PC-3 (cell line): ENCODE data around the gene ANTKMT.

ENCODE experiments used
- CTCF ChIP-seq: fragments of 300-600 bp; sonication (generic); conservative IDR thresholded peaks from 2 replicates; pipeline ENCODE4 v1.5.1; 2017; ENCODE audit warnings: antibody characterized with exemption, low read depth, mild to moderate bottlenecking, low read length
- EZH2 ChIP-seq: fragments of 300-600 bp; sonication (generic); IDR thresholded peaks from one replicate; pipeline ENCODE4 v1.6.1; 2017; ENCODE audit warnings: antibody characterized with exemption, mild to moderate bottlenecking, low read length; ENCODE audit not compliant: unreplicated experiment
- EZH2phosphoT487 ChIP-seq: fragments of 300-600 bp; sonication (generic); IDR thresholded peaks from 2 replicates; pipeline ENCODE4 v1.6.1; 2018; ENCODE audit warnings: mild to moderate bottlenecking, antibody characterized with exemption, low read length, borderline replicate concordance

- TF ChIP-seq CTCF (no peak), EZH2 (no peak), EZH2phosphoT487 (no peak)
Observed at GRCh38 chr16:706189-707061, 14.5 kb upstream of the ANTKMT start.
